ENCODE measurements around the gene COL5A1.
A peak's percentile ranks its signal among the peaks of the same experiment; 100 is the strongest.
"Not testable (repeated sequence)": the region's sequence is repeated elsewhere in the genome, so short reads cannot be mapped to it uniquely, and the experiment has no call there.

COL5A1 gene

DNA sequence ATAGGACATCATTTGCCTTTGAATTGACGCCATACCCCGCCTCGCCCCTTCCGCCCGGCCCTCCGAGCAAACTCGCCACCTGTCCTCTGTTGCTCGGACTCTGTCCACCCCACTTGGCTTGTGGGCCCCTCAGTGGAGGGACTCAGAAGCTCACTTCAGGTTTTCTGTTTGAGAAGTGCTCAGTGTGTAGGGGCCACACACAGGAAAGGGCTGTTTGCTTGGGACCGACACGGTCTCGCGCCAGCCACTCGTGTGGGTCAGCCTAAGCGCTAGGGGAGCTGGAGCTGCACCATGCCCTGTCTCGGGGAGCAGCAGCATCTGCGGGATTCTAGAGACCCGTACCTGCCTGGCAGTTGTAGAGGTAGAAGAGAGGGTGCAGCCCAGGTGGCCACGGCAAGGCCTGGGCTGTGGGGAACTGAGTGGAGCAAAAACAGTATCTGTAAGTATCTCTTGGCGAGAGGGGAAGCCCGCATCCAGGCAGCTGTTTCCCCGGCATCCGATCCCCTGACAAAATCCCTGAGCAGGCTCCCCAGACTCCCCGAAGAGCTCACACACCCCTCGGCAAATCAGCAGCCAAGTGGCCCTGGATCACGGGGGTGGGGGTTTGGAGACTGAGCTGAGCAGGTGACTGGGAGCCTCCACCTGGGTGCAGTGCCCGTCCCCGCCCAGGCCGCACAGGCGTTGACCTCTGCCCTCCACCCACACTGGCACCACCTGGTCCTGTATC, 52.2 kb downstream of the COL5A1 start:
- DNase-seq: no peak
- intact Hi-C loops (cut with DNase I): no loop called here

DNA sequence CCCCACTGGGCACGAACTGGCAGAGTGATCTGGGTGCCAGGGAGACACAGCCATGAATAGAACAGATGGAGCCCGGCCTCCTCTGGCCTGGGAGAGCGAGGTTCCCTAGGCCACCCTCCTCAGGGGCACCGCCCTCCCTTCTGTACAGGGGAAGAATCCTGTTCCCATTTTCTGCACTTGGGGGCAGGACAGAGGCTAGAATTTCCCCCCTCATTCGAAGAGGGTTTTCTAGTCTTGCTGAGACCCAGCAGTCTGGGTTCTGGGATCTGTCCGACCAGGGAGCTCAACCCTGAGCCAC, 52.7 kb downstream of the COL5A1 start:
- DNase-seq: no peak

DNA sequence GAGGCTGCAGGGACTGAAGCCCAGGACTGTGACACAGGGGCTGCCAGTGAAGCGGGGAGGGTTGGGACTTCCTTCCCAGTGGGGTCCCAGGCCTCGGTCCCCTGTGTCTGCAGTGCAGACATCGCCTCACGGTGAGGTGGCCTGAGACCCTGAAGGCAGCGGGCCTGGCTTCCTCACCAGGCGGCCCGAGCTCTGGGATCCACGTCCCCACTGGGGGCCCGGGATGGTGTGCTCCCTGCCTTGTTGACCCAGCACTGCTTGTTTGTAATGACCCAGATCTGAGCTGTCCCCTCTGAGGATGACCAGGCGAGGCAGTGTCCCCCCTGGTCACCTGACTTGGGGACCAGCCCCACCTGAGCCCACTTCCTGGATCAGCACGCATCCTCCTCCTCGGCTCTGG, 53.1 kb downstream of the COL5A1 start:
- intact Hi-C loops (cut with DNase I): no loop called here
- DNase-seq: no peak

More for the DNA sequence above, 52.7 kb downstream of the COL5A1 start:
- intact Hi-C loops (cut with DNase I): no loop called here

DNA sequence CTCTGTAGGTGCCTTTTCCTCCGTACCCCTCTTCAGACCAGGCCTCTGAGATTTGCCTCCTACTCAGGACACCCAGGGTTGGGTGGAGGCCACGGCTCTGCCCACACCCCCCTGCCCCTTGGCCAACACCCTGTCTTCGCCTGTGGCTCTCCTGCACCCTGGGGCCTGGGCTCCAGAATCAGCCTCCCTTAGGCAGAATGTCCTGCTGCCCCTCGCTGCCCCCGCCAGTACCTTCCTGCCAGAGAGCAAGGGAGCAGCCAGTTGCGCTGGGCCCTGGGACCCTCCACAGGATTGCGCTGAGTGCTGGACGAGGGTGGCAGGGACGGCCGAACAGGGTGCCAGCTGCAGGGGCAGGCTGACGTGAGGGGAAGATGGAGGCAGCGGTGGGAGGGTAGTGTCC, 53.5 kb downstream of the COL5A1 start:
- intact Hi-C loops (cut with DNase I): no loop called here
- DNase-seq: no peak

DNA sequence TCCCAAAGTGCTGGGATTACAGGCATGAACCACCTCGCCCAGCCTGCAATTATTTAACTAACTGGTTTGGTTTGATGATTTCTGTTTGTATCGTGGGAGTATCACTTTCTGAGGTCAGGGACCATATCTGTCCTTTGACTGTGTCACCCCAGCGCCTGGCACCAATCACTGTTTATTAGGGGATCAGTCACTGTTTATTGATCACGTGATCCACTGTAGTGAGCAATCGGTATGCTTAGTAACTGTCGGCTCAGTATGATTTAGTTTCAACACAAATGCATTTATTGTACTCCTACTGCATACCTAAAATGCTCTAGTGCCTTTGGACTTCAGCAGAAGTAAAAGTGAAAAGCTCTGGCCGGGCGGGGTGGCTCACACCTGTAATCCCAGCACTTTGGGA, 54.8 kb downstream of the COL5A1 start:
- intact Hi-C loops (cut with DNase I): no loop called here
- no peak for DNase-seq

DNA sequence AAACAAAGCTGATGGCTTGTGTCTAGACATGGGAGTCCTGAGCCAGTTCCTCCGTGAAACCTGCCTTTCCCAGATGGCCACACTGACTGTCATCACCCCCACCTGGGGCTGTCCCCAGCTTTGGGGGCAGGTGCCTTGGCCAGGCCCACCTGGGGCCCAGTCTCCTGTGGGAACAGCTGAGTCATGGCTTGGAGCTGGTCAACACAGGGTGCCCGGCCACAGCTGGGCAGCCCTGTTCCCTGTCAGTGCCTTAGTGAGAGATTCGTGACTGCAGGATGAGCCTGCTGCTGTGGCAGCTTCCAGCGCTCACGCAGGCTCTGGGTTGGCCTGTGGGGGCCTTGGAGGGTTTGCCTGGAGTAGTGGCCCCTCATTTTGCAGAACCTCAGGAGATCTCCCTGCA, 56.5 kb downstream of the COL5A1 start:
- intact Hi-C loops (cut with DNase I): no loop called here
- no peak for DNase-seq

DNA sequence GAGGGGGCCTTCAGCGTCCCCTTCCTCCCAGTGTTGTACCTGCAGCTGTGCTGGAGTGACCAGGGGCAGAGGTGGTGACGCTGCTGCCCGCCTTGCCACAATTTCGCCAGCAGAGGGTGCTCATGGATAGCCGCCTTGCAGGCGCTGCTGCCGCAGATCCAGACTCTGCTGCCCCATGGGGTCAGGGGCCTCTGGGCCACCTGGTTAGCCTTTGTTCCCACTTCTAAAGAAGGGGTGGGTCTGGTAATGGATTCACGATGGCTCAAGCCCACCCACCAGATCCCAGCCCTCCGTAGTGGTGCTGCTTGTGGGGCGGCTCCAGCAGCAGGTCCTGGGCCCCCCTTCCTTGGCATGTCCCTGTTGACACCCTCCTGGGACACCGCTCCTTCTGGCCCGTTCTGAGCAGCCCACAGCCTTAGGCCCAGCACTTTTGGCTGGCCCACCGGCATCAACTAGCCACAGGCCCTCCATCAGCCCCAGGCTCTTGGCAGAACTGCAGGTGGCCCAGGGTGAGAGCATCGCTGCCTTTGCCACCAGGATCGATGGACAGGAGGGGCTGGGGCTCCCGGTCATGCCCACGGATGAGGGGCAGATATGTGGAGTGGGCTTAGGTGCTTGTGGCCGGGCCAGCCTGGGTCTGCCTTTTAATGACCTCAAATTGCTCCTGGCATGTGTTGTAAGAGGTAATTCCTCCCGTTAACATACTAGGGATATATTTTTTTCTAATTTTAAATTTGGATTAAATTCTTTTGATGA, 57.2 kb downstream of the COL5A1 start:
- peak; percentile 20 to 85 (median 66) for DNase-seq
- intact Hi-C loops (cut with DNase I): no loop called here

DNA sequence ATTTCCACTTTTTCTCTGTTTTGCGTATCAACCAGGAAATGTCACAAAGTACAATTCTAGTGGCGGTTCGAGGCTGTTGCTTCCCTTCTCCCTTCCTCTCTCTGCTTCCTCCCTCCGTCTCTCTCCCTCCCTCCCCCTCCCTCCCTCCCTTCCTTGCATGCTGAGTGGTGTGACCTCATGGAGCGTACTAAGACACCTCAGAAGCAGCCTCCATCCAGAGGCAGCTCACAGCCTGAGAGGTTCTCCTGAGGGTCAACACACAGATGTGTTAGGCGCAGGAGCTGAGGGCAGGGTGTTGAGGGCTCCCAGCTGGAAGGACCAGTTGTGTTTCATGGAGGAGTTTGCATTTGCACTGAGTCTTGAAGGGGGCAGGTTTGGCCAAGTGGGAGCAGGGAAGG, 57.7 kb downstream of the COL5A1 start:
- intact Hi-C loops (cut with DNase I): no loop called here
- no peak for DNase-seq

DNA sequence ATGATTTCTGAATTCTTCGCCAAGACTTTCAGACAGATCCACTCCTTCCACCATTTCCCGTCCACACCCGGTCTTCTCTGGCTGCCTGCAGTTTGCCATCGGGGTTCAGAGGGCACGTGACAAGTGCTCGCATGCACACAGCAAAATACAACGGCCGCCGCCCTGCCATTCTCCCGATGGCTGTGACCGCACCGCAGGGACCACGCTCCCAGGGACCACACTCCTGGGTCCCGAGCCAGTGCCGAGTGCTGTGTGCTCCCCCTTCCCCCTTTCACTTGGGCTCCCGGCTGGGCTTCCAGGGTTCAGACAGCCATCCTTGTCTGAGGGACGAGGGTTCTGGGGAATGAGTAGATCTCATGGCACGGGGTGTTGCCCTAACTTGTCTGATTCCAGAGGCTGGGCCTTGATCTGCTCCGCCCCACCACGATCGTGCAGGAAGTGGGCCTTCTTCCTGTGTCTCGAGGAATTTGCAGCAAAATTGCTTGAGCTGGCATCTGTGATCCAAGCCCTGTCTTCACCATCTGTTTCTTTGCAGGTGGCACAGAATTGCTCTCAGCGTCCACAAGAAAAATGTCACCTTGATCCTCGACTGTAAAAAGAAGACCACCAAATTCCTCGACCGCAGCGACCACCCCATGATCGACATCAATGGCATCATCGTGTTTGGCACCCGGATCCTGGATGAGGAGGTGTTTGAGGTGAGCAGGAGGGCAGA, 59.2 kb downstream of the COL5A1 start:
- no peak for DNase-seq
- intact Hi-C loops (cut with DNase I): loop anchor here (5.0 kb wide), 1 partner anchor 37 kb away; no protein-coding TSS in a partner anchor

DNA sequence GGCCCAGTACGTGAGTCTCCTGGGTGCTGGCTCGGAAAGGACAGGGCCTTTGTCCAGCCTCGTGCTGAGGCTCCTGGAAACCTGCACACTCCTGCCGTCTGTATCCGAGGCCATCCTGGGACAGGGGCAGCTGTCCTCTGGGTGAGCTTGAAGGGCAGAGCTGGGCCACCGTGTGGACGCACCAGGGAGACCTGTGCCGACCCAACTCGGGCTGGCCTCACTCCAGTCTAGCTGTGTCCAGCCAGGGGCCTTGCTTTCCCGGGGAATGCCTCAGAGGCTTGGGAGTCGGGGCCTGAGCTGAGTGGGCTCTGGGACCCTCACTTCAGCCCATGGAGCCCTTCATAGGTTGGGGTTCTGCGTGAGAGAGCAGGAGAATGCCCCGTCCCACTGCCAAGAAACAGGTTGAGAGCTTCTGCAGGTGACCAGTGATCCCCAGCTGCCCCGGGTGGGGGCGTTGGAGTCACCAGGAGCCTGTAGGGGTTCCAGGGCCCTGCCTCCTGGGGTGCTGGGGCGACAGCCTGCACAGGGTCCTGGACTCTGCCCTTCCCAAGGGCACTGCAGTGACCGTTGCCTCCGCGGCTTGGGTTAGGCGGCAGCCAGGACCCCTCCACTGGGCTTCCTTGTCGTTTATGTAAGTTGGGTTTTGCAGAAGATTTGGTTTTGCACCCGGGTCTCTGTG, 60.1 kb downstream of the COL5A1 start:
- intact Hi-C loops (cut with DNase I): loop anchor here (5.0 kb wide), 1 partner anchor 36 kb away; no protein-coding TSS in a partner anchor
- no peak for DNase-seq

DNA sequence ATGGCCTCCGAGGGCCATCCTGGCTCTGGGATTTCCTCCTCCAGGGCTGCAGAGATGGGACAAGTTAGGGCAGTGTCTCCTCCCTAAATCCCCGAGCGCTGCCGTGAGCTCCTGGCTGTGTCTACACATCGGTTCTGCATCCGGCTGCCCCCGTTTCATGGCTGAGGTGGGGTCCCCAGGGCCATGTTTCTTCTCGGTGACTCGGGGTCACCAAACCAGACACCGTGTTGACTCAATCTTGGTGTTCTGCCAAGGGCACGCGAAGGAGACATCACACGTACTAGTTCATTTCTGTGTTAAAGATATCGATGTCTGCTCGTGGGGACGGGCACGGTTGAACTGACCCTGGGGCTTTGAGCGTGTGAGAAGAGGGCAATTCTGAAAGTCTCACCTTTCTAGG, 60.7 kb downstream of the COL5A1 start:
- no peak for DNase-seq
- intact Hi-C loops (cut with DNase I): loop anchor here (5.0 kb wide), 1 partner anchor 35 kb away; no protein-coding TSS in a partner anchor

DNA sequence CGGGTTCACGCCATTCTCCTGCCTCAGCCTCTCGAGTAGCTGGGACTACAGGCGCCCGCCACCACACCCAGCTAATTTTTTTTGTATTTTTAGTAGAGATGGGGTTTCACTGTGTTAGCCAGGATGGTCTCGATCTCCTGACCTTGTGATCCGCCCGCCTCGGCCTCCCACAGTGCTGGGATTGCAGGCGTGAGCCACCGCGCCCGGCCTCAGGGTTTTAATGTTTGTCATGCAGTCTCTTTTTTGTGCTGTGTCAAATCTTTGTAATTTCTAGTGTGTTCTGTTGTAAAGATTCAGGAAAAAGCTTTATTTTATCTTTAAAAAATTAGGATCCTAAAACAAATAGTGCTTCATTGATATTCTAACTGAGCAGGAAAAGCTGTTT, 62.1 kb downstream of the COL5A1 start:
- intact Hi-C loops (cut with DNase I): loop anchor here (5.0 kb wide), 1 partner anchor 34 kb away; no protein-coding TSS in a partner anchor
- DNase-seq: not testable (repeated sequence)

DNA sequence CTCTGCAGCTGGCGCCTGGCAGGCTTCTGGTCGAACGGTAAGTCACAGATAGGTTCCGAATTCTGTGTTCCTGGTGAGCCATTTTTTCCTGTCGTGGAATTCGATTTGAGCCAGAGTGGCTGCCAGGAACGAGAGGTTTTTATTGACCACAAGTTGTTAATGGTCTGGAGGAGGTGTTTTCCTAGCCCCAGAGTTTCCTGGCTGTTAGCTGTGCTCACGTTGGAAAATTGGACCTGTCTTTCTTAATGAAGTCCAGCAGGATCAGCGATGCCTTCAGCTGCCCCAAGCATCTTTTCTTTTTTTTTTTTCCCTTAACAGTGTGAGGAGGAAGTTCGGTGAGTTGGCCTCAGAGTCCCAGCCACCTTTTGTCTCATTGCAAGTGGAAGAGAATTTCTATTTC, 62.9 kb downstream of the COL5A1 start:
- intact Hi-C loops (cut with DNase I): loop anchor here (5.0 kb wide), 1 partner anchor 33 kb away; no protein-coding TSS in a partner anchor
- DNase-seq: no peak

DNA sequence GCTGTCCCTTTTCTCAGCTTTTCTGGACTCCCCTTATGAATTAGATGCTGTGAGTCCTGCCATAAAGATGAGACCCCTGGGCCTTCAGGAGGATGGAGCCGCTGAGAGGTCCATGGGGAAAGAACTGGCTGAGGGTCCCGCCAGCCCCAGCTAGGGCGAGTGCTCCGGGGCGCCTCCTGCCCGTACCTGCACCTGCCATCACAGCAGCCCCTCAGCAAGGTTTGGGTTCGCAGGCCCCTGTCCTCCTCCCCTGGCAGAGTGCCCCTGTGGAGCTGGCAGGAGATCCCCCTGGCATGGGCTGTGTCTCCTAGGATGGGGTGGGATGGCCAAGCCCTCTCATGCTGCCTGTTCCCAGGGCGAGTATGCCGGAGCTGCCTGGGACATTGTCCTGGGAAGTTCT, 64.2 kb downstream of the COL5A1 start:
- DNase-seq: no peak
- intact Hi-C loops (cut with DNase I): no loop called here

DNA sequence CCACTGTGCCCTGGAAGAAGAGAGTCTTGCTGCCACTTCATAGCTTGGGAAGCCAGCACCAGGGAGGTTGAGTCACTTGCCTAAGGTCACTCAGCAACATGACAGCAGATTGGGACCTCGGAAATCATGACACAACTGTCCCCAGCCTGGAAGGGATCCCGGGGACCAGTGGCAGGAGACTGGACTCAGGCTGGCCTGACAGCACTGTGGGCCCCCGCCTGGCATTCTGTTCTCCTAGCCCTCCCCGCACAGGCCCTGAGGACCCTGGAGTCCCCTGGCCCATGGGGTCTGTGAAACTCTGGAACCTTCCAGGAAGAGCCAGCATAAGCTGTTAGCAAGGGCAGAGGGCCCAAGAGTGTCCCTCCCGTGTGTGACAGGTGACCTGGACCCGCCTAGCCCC, 64.9 kb downstream of the COL5A1 start:
- DNase-seq: no peak
- intact Hi-C loops (cut with DNase I): no loop called here

DNA sequence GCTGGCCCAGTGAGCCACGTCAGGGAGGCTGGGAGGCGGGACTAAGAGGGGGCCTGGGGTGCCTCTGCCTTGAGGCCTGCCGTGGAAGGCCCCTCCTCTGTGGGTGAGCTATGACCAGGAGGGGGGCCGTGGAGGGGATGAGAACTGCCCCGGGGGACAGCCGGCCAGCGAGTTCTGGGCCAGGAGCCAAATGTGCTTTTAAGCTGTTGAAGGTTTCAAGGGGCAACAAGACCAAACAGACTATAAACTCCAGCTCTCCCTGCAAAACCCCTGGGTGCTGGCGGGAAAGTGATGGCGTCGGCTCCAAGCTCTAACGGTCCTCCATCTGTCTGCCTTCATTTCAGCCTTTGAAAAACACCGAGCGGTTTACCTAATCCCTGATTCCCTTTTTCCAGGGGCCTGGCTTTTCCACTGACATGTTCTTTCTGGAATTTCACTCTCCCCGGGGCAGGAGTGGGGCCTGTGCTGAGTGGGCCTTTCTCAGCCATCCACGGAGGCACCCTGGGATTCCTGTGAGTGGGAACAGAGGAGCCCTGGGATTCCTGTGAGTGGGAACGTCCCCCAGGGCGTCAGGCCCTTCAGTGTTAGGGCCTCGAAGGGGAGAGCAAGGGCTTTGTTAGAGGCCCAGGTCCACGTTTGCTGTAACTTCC, 65.6 kb downstream of the COL5A1 start:
- intact Hi-C loops (cut with DNase I): no loop called here
- DNase-seq: peak in 7 of 42 donors; percentile 16 to 51 (median 24)

DNA sequence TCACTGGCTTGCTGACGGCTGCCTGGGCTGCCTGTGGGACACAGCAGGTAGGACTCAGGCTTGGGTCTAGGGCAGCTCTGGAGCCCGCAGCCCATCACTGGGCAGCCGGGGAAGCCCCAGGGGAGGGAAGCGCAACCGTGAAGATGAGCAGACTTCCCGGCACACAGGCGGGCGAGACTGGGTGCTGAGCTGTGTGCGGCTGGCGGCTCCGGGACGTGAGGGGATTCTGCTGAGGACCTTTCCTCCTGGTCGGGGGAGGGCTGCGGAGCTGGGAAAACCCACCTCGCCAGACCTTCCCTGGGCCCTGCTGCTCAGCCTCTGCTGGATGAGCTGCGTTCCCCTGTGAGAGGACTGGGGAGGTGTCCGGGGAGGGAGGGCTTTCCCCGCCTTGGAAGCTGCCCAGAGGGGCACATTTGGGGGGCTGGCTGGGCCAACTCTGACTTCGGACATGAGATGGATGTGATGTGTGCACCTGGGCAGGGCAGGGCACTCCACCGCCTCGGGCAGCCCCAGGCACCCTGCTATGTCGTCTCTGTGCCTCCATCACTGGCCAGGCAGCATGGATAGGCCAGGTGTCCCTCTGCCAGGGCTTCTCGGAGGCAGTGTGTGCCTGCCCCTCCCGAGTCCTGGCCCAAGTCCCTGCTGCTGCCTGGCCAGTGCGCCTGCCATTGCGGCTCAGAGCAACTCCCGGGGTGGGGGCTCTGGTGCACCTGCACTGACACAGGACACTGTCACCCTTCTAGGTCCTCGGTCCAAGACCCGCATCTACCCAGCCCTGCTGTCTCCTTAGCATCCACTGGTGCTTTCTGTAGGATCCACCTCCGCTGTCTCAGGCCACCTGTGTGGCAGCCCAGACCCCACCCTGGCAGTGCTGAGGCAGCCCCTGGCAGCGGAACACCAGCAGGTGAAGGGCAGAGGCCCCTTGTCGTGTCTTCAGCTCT, 66.4 kb downstream of the COL5A1 start:
- DNase-seq: no peak

DNA sequence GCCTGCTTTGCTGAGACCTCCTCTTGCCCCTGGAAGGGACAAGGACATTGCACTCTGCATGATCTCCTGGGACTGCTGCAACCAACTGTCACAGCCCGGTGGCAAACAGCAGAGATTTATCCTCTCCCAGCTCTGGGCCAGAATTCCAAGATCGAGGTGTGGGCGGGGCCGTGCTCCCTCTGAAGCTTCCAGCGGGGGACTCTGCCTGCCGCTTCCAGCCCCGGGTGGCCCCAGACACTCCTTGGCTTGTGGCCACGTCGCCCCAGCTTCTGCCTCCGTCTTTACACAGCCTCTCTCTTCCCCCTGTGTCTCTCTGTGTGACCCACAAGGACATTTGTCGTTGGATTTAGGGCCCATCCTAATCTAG, 67.1 kb downstream of the COL5A1 start:
- no peak for DNase-seq
- intact Hi-C loops (cut with DNase I): no loop called here

More for the DNA sequence above, 66.4 kb downstream of the COL5A1 start:
- intact Hi-C loops (cut with DNase I): no loop called here
